ENCODE data around the gene SPAG9.

DNA sequence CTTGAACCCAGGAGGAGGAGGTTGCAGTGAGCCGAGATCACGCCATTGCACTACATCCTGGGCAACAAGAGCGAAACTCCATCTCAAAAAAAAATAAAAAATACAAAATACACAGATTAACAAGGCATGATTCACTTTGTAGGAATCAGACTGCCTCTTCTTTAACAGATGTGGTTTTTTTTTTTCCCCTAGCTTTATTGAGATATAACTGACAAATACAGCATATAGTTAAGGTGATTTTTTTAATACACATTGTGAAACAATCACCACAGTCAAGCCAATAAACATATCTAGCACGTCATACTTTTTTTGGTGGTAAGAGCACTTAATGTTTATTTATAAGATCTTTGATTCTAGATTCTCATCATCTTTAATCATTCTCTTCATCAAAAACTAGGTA, 87.8 kb downstream of the SPAG9 start:
- TF ChIP-seq, protein P1, sequence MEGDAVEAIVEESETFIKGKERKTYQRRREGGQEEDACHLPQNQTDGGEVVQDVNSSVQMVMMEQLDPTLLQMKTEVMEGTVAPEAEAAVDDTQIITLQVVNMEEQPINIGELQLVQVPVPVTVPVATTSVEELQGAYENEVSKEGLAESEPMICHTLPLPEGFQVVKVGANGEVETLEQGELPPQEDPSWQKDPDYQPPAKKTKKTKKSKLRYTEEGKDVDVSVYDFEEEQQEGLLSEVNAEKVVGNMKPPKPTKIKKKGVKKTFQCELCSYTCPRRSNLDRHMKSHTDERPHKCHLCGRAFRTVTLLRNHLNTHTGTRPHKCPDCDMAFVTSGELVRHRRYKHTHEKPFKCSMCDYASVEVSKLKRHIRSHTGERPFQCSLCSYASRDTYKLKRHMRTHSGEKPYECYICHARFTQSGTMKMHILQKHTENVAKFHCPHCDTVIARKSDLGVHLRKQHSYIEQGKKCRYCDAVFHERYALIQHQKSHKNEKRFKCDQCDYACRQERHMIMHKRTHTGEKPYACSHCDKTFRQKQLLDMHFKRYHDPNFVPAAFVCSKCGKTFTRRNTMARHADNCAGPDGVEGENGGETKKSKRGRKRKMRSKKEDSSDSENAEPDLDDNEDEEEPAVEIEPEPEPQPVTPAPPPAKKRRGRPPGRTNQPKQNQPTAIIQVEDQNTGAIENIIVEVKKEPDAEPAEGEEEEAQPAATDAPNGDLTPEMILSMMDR (IDR thresholded peaks at IDR 0.05): no peak
- TF ChIP-seq POLR2A (IDR thresholded peaks at IDR 0.05): no peak
